HCT116 (cell line): ENCODE data around the gene LMOD1. TPM values are rescaled to one million over a fixed set of nuclear protein-coding genes. Genes with fewer than 3 reads are reported as not detected.
"Not testable (repeated sequence)": the region's sequence is repeated elsewhere in the genome, so short reads cannot be mapped to it uniquely, and the experiment has no call there.

Source experiments
- ATAC-seq: fragments of 200-7000 bp; cut with Tn5 transposase; 2 replicates; pipeline ENCODE4 v1.9.1; 2020; ENCODE audit warnings: mild to moderate bottlenecking, moderate library complexity
- BruUV-seq: library from RNA; stranded (reverse); fragments of 400-500 nt; replicated peaks from 2 replicates; lab custom pipeline; 2021; lab: Mats Ljungman, UMichigan
- CTCF ChIA-PET: fragments of 300-600 bp; sonication (Branson Sonifier 250); formaldehyde crosslinking; loops from one replicate; lab custom pipeline; 2021; ENCODE audit warnings: antibody characterized with exemption; lab: Charles Lee
- POLR2A ChIA-PET: fragments of 300-600, 350-600 bp; sonication (Branson Sonifier 250); formaldehyde crosslinking; loops from one replicate; lab custom pipeline; 2021; ENCODE audit warnings: antibody characterized with exemption; lab: Charles Lee
- RAD21 ChIA-PET, 2 experiments: fragments of 300-600 bp; sonication (Branson Sonifier 250); formaldehyde crosslinking; loops; one replicate each; lab custom pipeline; 2023; ENCODE audit warnings: low total read pairs in 2 of 2; ENCODE audit not compliant: uncharacterized antibody in 2 of 2, unreplicated experiment in 2 of 2, low non-redundant PET in 1 of 2; lab: Charles Lee
- DNase-seq: peaks from one replicate; pipeline ENCODE4 v3.0.0-alpha.2; 2010; ENCODE audit warnings: low read depth, low spot score
- H2AFZ ChIP-seq: fragments of 200-600 bp; shearing (Covaris generic), sonication (generic); 2 replicates; pipeline ENCODE4 v1.6.1; 2017; ENCODE audit warnings: low read depth, mixed run types, mixed read lengths, antibody characterized with exemption, low read length; ENCODE audit not compliant: poor library complexity, severe bottlenecking
- H3K27ac ChIP-seq: 2 replicates; pipeline ENCODE4 v1.5.1; 2012; ENCODE audit warnings: low read depth, low read length
- H3K27me3 ChIP-seq: fragments of 200-600 bp; sonication (generic); 2 replicates; pipeline ENCODE4 v1.6.1; 2016; ENCODE audit warnings: mixed run types, low read length, mixed read lengths; ENCODE audit not compliant: insufficient read depth
- H3K36me3 ChIP-seq, 2 experiments: fragments of 200-500 bp in 1 of 2; fragments of 200-600 bp in 1 of 2; sonication (Bioruptor generic) in 1 of 2; sonication (generic) in 1 of 2; 2 replicates each; pipeline versions ENCODE4 v1.5.1 to v1.6.1; 2014 to 2016; ENCODE audit warnings: low read length in 2 of 2, inconsistent platforms in 1 of 2, mixed read lengths in 1 of 2, mixed run types in 1 of 2; ENCODE audit not compliant: insufficient read depth in 2 of 2, control insufficient read depth in 1 of 2
- H3K4me1 ChIP-seq, 2 experiments: fragments of 200-600 bp in 1 of 2; sonication (generic) in 1 of 2; 2 replicates each; pipeline versions ENCODE4 v1.5.1 to v1.6.1; 2012 to 2017; ENCODE audit warnings: low read length in 2 of 2, inconsistent platforms in 1 of 2, mild to moderate bottlenecking in 1 of 2, mixed read lengths in 1 of 2, mixed run types in 1 of 2, moderate library complexity in 1 of 2; ENCODE audit not compliant: insufficient read depth in 2 of 2, control insufficient read depth in 1 of 2
- H3K4me2 ChIP-seq: fragments of 200-600 bp; sonication (generic); 2 replicates; pipeline ENCODE4 v1.6.1; 2017; ENCODE audit warnings: mixed run types, low read length, mixed read lengths
- H3K4me3 ChIP-seq, 2 experiments: fragments of 200-600 bp in 1 of 2; sonication (generic) in 1 of 2; replicated peaks in 1 of 2; 2 replicates each; pipeline ENCODE4 v1.5.1; 2011 to 2016; ENCODE audit warnings: low read length in 2 of 2, control low read depth in 1 of 2, low read depth in 1 of 2, mild to moderate bottlenecking in 1 of 2, mixed read lengths in 1 of 2, mixed run types in 1 of 2
- H3K79me2 ChIP-seq: fragments of 200-600 bp; sonication (generic); 2 replicates; pipeline ENCODE4 v1.6.1; 2017; ENCODE audit warnings: mild to moderate bottlenecking, mixed run types, low read length, moderate library complexity, mixed read lengths; ENCODE audit not compliant: insufficient read depth
- H3K9ac ChIP-seq: fragments of 200-600 bp; sonication (generic); 2 replicates; pipeline ENCODE4 v1.6.1; 2016; ENCODE audit warnings: low read length, mixed read lengths
- H3K9me2 ChIP-seq: fragments of 200-600 bp; sonication (generic), shearing (Covaris generic); 2 replicates; pipeline ENCODE4 v1.6.1; 2017; ENCODE audit warnings: mixed run types, mild to moderate bottlenecking, moderate library complexity; ENCODE audit not compliant: insufficient read depth
- H3K9me3 ChIP-seq, 2 experiments: fragments of 200-500 bp in 1 of 2; fragments of 200-600 bp in 1 of 2; sonication (Bioruptor generic) in 1 of 2; sonication (generic) in 1 of 2; 2 replicates each; pipeline ENCODE4 v1.6.1; 2014 to 2017; ENCODE audit warnings: low read length in 2 of 2, mixed read lengths in 2 of 2, inconsistent platforms in 1 of 2, low read depth in 1 of 2, mild to moderate bottlenecking in 1 of 2, mixed run types in 1 of 2, moderate library complexity in 1 of 2; ENCODE audit not compliant: control insufficient read depth in 1 of 2, insufficient read depth in 1 of 2
- H4K20me1 ChIP-seq: fragments of 200-600 bp; sonication (generic), shearing (Covaris generic); 2 replicates; pipeline ENCODE4 v1.6.1; 2017; ENCODE audit warnings: mixed run types, mild to moderate bottlenecking, moderate library complexity; ENCODE audit not compliant: insufficient read depth
- ATF3 ChIP-seq: IDR thresholded peaks from 2 replicates; pipeline ENCODE4 v1.6.1; 2012
- CBX3 ChIP-seq: IDR thresholded peaks from 2 replicates; pipeline ENCODE4 v1.6.1; 2012; ENCODE audit warnings: low read depth
- CTCF ChIP-seq, 3 experiments: fragments of 200-600 bp in 1 of 3; sonication (generic) in 1 of 3; IDR thresholded peaks in 2 of 3; conservative IDR thresholded peaks in 1 of 3; 2 replicates each; pipeline ENCODE4 v1.5.1; 2012 to 2017; ENCODE audit warnings: low read depth in 2 of 3, low read length in 2 of 3, antibody characterized with exemption in 1 of 3, borderline replicate concordance in 1 of 3, control low read depth in 1 of 3, mild to moderate bottlenecking in 1 of 3, mixed read lengths in 1 of 3, mixed run types in 1 of 3, moderate library complexity in 1 of 3; ENCODE audit not compliant: insufficient read depth in 1 of 3
- ELF1 ChIP-seq: IDR thresholded peaks from 2 replicates; pipeline ENCODE4 v1.6.1; 2012; ENCODE audit warnings: low read depth, borderline replicate concordance
- EZH2 ChIP-seq: fragments of 200-600 bp; sonication (generic); IDR thresholded peaks from 2 replicates; pipeline ENCODE4 v1.6.1; 2017; ENCODE audit warnings: antibody characterized with exemption, mixed run types
- EZH2phosphoT487 ChIP-seq: fragments of 200-600 bp; IDR thresholded peaks from 2 replicates; pipeline ENCODE4 v1.6.1; 2018; ENCODE audit warnings: antibody characterized with exemption, borderline replicate concordance
- JUND ChIP-seq: IDR thresholded peaks from 2 replicates; pipeline ENCODE4 v1.6.1; 2012
- POLR2AphosphoS5 ChIP-seq: IDR thresholded peaks from 2 replicates; pipeline ENCODE4 v1.6.1; 2011; ENCODE audit warnings: mild to moderate bottlenecking, low read depth, low read length, moderate library complexity
- RAD21 ChIP-seq: IDR thresholded peaks from 2 replicates; pipeline ENCODE4 v1.6.1; 2012; ENCODE audit warnings: low read depth, mild to moderate bottlenecking
- YY1 ChIP-seq: IDR thresholded peaks from 2 replicates; pipeline ENCODE4 v1.6.1; 2011; ENCODE audit warnings: low read length, low read depth, moderate library complexity, mild to moderate bottlenecking; ENCODE audit not compliant: insufficient replicate concordance; ENCODE audit errors: extremely low read depth
- ZFX ChIP-seq: fragments of 450-650 bp; IDR thresholded peaks from 2 replicates; pipeline ENCODE4 v1.6.1; 2017
- ZNF274 ChIP-seq: fragments of 200-500 bp; sonication (Bioruptor generic); IDR thresholded peaks from 2 replicates; pipeline ENCODE4 v1.6.1; 2014; ENCODE audit warnings: mild to moderate bottlenecking, low read depth, low read length, inconsistent platforms
- intact Hi-C: fragments of 100-400 bp; cut with micrococcal nuclease; formaldehyde crosslinking; loops from 2 replicates; pipeline ENCODE4 v1.10.0; 2022
- total RNA-seq: library from RNA; stranded (reverse); gene quantifications from one replicate; pipeline ENCODE4 v1.2.1, GENCODE V29; 2021; ENCODE audit not compliant: unreplicated experiment
- TF ChIP-seq, protein P1 (sequence below): IDR thresholded peaks from 2 replicates; pipeline ENCODE4 v1.6.1; 2011; ENCODE audit warnings: mild to moderate bottlenecking, low read length, moderate library complexity; ENCODE audit not compliant: insufficient replicate concordance; ENCODE audit errors: extremely low read depth

Gene LMOD1
- total RNA-seq, 1 experiment from 2014 or later, result 0.12 TPM

DNA sequence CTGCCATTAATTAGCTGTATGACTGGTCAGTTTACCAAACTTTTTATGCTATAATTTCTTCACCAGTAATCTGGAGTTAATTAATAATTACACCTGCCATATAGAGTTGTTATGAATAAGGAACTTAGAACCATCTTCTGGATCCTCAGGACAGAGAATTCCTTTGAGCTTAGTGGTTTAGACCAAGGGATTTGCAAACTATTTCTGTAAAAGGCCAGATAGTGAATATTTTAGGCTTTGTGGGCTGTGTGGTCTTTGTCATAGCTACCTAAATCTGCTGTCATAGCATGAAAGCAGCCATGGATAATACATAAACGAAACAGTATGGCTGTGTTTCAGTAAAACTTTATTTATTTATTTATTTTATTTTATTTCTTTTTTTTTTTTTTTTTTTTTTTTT is 17.9 kb upstream of the LMOD1 start:
- H3K4me3 ChIP-seq, result no peak overlapping the region
- H3K27ac ChIP-seq, result no peak overlapping the region
- H3K27me3 ChIP-seq, result no peaks in the 10 kb centered on the region
- no peak for DNase-seq
- no peaks in the 10 kb centered on the region for H3K9me3 ChIP-seq
- no peak for TF ChIP-seq EZH2
- TF ChIP-seq RAD21, result no peak
- no peak for TF ChIP-seq ZFX
- TF ChIP-seq ATF3, result no peak
- no peak for TF ChIP-seq ELF1
- TF ChIP-seq CBX3, result no peak
- TF ChIP-seq POLR2AphosphoS5, result no peak
- TF ChIP-seq YY1, result no peak
- TF ChIP-seq CTCF (IDR thresholded peaks at IDR 0.05 in 2 of 3, conservative IDR thresholded peaks at IDR 0.05 in 1 of 3; ENCODE audit: borderline replicate concordance in 1 of 3, insufficient read depth in 1 of 3, low read depth in 2 of 3, low read length in 2 of 3), result no peak
- no peak for TF ChIP-seq JUND
- TF ChIP-seq EZH2phosphoT487, result no peak
- TF ChIP-seq, protein P1, sequence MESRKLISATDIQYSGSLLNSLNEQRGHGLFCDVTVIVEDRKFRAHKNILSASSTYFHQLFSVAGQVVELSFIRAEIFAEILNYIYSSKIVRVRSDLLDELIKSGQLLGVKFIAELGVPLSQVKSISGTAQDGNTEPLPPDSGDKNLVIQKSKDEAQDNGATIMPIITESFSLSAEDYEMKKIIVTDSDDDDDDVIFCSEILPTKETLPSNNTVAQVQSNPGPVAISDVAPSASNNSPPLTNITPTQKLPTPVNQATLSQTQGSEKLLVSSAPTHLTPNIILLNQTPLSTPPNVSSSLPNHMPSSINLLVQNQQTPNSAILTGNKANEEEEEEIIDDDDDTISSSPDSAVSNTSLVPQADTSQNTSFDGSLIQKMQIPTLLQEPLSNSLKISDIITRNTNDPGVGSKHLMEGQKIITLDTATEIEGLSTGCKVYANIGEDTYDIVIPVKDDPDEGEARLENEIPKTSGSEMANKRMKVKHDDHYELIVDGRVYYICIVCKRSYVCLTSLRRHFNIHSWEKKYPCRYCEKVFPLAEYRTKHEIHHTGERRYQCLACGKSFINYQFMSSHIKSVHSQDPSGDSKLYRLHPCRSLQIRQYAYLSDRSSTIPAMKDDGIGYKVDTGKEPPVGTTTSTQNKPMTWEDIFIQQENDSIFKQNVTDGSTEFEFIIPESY, result no peak
- TF ChIP-seq ZNF274, result no peak
- TF ChIP-seq, all 23 proteins: peak for 0
- Histone ChIP-seq H3K79me2 (peaks cover 74% of the 10 kb centered on the region), H2AFZ (no peak overlapping the region), H3K9me2 (no peaks in the 10 kb centered on the region), H3K4me2 (no peak overlapping the region), H4K20me1 (no peaks in the 10 kb centered on the region), H3K4me1 (no peaks in the 10 kb centered on the region), H3K9ac (no peak overlapping the region), H3K36me3 (peaks cover 61 to 65% of the 10 kb centered on the region in 2 experiments)
- ChIA-PET CTCF (interaction anchor here (0.6 to 1.4 kb wide), 5 partner anchors 8 to 81 kb away, joined by 3 read pairs; no protein-coding TSS in a partner anchor), POLR2A (interaction anchor here (1.5 kb wide), 1 partner anchor 9 kb away, joined by 5 read pairs; the partner anchor contains the start of gene TIMM17A), RAD21 (interaction anchor here in 1 of 2 experiments (0.6 kb wide), 1 partner anchor 156 kb away, joined by 4 read pairs; no protein-coding TSS in a partner anchor)
- BruUV-seq, result no TSS peak
- ATAC-seq, result no peak
- intact Hi-C loops, result no loop called here

- H3K4me1 ChIP-seq, BruUV-seq, H4K20me1 ChIP-seq, H2AFZ ChIP-seq, H3K9ac ChIP-seq, H3K9me3 ChIP-seq, intact Hi-C loops, POLR2A ChIA-PET, H3K9me2 ChIP-seq, H3K27ac ChIP-seq, CTCF ChIA-PET, H3K4me2 ChIP-seq, DNase-seq, ATAC-seq, H3K27me3 ChIP-seq, H3K4me3 ChIP-seq, RAD21 ChIA-PET: not testable (repeated sequence)
- Histone ChIP-seq H3K79me2 (peaks cover 84% of the 10 kb centered on the region), H3K36me3 (peaks cover 61 to 63% of the 10 kb centered on the region in 2 experiments)
Measured at GRCh38 chr1:201962382-201962781, 16.0 kb upstream of the LMOD1 start.
